HepG2 (cell line): Measurements from ENCODE around the gene AK6. TPM values are rescaled to one million over a fixed set of nuclear protein-coding genes. Genes with fewer than 3 reads are reported as not detected.

Experiments used
- ATAC-seq: fragments of 200-7000 bp; cut with Tn5 transposase; 3 replicates; pipeline ENCODE4 v1.9.1; 2020; ENCODE audit warnings: mild to moderate bottlenecking, moderate library complexity
- Bru-seq: library from RNA; stranded (reverse); fragments of 400-500 nt; gene quantifications from one replicate; lab custom pipeline; 2021; lab: Mats Ljungman, UMichigan
- BruChase-seq, 2 experiments: library from RNA; stranded (reverse); fragments of 400-500 nt; gene quantifications; one replicate each; lab custom pipeline; 2021; lab: Mats Ljungman, UMichigan
- BruUV-seq: library from RNA; stranded (reverse); fragments of 400-500 nt; replicated peaks from 2 replicates; lab custom pipeline; 2021; lab: Mats Ljungman, UMichigan
- CTCF ChIA-PET: fragments of 300-600 bp; formaldehyde crosslinking; extraction: SDS; loops from one replicate; lab custom pipeline; 2021; ENCODE audit warnings: low total read pairs, inconsistent platforms, low intra/inter-chr PET ratio; lab: Yijun Ruan, JAX
- POLR2A ChIA-PET: fragments of 350-600 bp; sonication (Branson Sonifier 250); formaldehyde crosslinking; loops from one replicate; lab custom pipeline; 2020; ENCODE audit warnings: antibody characterized with exemption, inconsistent platforms; lab: Yijun Ruan, JAX
- DNase-seq: peaks from one replicate; pipeline ENCODE4 v3.0.0-alpha.2; 2015; ENCODE audit warnings: low spot score
- FAIRE-seq: peaks from 3 replicates; lab custom pipeline; 2011; peaks lifted over from hg19 to GRCh38; lab: Jason Lieb, UNC
- H2AFZ ChIP-seq: one replicate; pipeline ENCODE4 v1.6.1; 2011; ENCODE audit warnings: low read length, inconsistent platforms
- H3K27ac ChIP-seq: fragments of 300-600 bp; 3 replicates; pipeline ENCODE4 v1.8.0; 2011; ENCODE audit warnings: mixed run types, mild to moderate bottlenecking, mixed read lengths, low read length, inconsistent platforms; ENCODE audit not compliant: insufficient read depth; ENCODE audit errors: extremely low read length
- H3K27me3 ChIP-seq, 2 experiments: fragments of 200-600 bp in 1 of 2; 2 replicates in 1 of 2; 3 replicates in 1 of 2; pipeline versions ENCODE4 v1.6.0 to v1.8.0; 2011; ENCODE audit warnings: low read length in 2 of 2, mild to moderate bottlenecking in 2 of 2, moderate library complexity in 2 of 2, inconsistent platforms in 1 of 2; ENCODE audit not compliant: insufficient read depth in 2 of 2, control insufficient read depth in 1 of 2
- H3K36me3 ChIP-seq, 2 experiments: fragments of 200-600 bp in 1 of 2; replicated peaks in 1 of 2; 2 replicates in 1 of 2; 3 replicates in 1 of 2; pipeline versions ENCODE4 v1.5.1 to v1.8.0; 2011; ENCODE audit warnings: low read length in 2 of 2, inconsistent platforms in 1 of 2; ENCODE audit not compliant: insufficient read depth in 2 of 2, control insufficient read depth in 1 of 2
- H3K4me1 ChIP-seq: 2 replicates; pipeline ENCODE4 v1.5.1; 2012; ENCODE audit warnings: low read length, inconsistent platforms; ENCODE audit not compliant: insufficient read depth
- H3K4me2 ChIP-seq: 2 replicates; pipeline ENCODE4 v1.6.0; 2011; ENCODE audit warnings: low read depth, low read length, inconsistent platforms
- H3K4me3 ChIP-seq, 3 experiments: fragments of 200-600 bp in 1 of 3; sonication (generic), shearing (Covaris generic) in 1 of 3; replicated peaks in 1 of 3; 2 replicates each; pipeline ENCODE4 v1.5.1; 2011 to 2016; ENCODE audit warnings: low read length in 3 of 3, inconsistent platforms in 2 of 3, low read depth in 2 of 3, mild to moderate bottlenecking in 2 of 3, control low read depth in 1 of 3, mixed read lengths in 1 of 3; ENCODE audit not compliant: insufficient read depth in 1 of 3
- H3K79me2 ChIP-seq: one replicate; pipeline ENCODE4 v1.6.1; 2011; ENCODE audit warnings: low read length, inconsistent platforms; ENCODE audit not compliant: insufficient read depth
- H3K9ac ChIP-seq: 2 replicates; pipeline ENCODE4 v1.6.0; 2011; ENCODE audit warnings: mild to moderate bottlenecking, low read depth, low read length, inconsistent platforms; ENCODE audit not compliant: insufficient read depth
- H3K9me3 ChIP-seq: 2 replicates; pipeline ENCODE4 v1.5.1; 2012; ENCODE audit warnings: mild to moderate bottlenecking, low read length
- H4K20me1 ChIP-seq: 2 replicates; pipeline ENCODE4 v1.6.0; 2011; ENCODE audit warnings: inconsistent platforms, mild to moderate bottlenecking, low read length, moderate library complexity; ENCODE audit not compliant: insufficient read depth
- DNMT1 ChIP-seq: sonication (generic); formaldehyde crosslinking; IDR thresholded peaks from 2 replicates; pipeline ENCODE4 v1.5.1; 2020; ENCODE audit warnings: mild to moderate bottlenecking, missing genetic modification reagents
- POLR2A ChIP-seq, 2 experiments: IDR thresholded peaks; 2 replicates each; pipeline ENCODE4 v1.6.1; 2011; ENCODE audit warnings: low read depth in 2 of 2, low read length in 2 of 2, mild to moderate bottlenecking in 1 of 2, moderate library complexity in 1 of 2; ENCODE audit not compliant: insufficient read depth in 1 of 2
- SALL2 ChIP-seq: sonication (generic); formaldehyde crosslinking; IDR thresholded peaks from 2 replicates; pipeline ENCODE4 v1.8.1; 2023; ENCODE audit warnings: mild to moderate bottlenecking, missing genetic modification reagents, inconsistent platforms
- SMYD3 ChIP-seq: sonication (generic); formaldehyde crosslinking; IDR thresholded peaks from 2 replicates; pipeline ENCODE4 v1.8.1; 2023; ENCODE audit warnings: mild to moderate bottlenecking, missing genetic modification reagents
- SNAPC2 ChIP-seq: sonication (generic); formaldehyde crosslinking; IDR thresholded peaks from 2 replicates; pipeline ENCODE4 v1.8.1; 2022; ENCODE audit warnings: mild to moderate bottlenecking, missing genetic modification reagents
- SOX5 ChIP-seq: IDR thresholded peaks from 2 replicates; pipeline ENCODE4 v1.6.1; 2016; ENCODE audit warnings: borderline replicate concordance
- SRF ChIP-seq: IDR thresholded peaks from 2 replicates; pipeline ENCODE4 v1.6.1; 2011; ENCODE audit warnings: mild to moderate bottlenecking, low read depth, low read length, moderate library complexity
- TEAD2 ChIP-seq: sonication (generic); formaldehyde crosslinking; IDR thresholded peaks from 2 replicates; pipeline ENCODE4 v1.9.0; 2021; ENCODE audit warnings: missing genetic modification reagents
- ZC3H13 ChIP-seq: sonication (generic); formaldehyde crosslinking; IDR thresholded peaks from 2 replicates; pipeline ENCODE4 v1.8.1; 2023; ENCODE audit warnings: mild to moderate bottlenecking, missing genetic modification reagents, moderate library complexity
- ZFP62 ChIP-seq: sonication (generic); formaldehyde crosslinking; IDR thresholded peaks from 2 replicates; pipeline ENCODE4 v1.4.0; 2020; ENCODE audit warnings: missing genetic modification reagents
- ZNF17 ChIP-seq: sonication (generic); formaldehyde crosslinking; IDR thresholded peaks from 2 replicates; pipeline ENCODE4 v1.5.0; 2020; ENCODE audit warnings: mild to moderate bottlenecking, missing genetic modification reagents
- ZNF180 ChIP-seq: sonication (generic); formaldehyde crosslinking; IDR thresholded peaks from 2 replicates; pipeline ENCODE4 v1.4.0; 2020; ENCODE audit warnings: low read depth, missing genetic modification reagents, borderline replicate concordance
- ZNF350 ChIP-seq: sonication (generic); formaldehyde crosslinking; IDR thresholded peaks from 2 replicates; pipeline ENCODE4 v1.4.0; 2020; ENCODE audit warnings: mild to moderate bottlenecking, low read depth, missing genetic modification reagents, borderline replicate concordance
- WGBS: methylation state at CpG from one replicate; pipeline ENCODE4 v1.1.6; 2017; ENCODE audit warnings: low lambda C conversion rate; 5-methylcytosine and 5-hydroxymethylcytosine counted together
- in situ Hi-C: cut with HindIII; loops from 2 replicates; pipeline ENCODE4 v1.10.0; 2017; ENCODE audit warnings: low pct_unique_long_range_greater_than_20kb; ENCODE audit not compliant: extremely low pct_ligation_motif_present
- intact Hi-C: fragments of 100-400 bp; cut with micrococcal nuclease; formaldehyde crosslinking; loops from one replicate; pipeline ENCODE4 v1.10.0; 2022; ENCODE audit not compliant: unreplicated experiment
- long read RNA-seq, 2 experiments: library from RNA in 1 of 2; library from polyadenylated mRNA in 1 of 2; stranded (forward) in 1 of 2; unstranded in 1 of 2; transcript quantifications; one replicate each; pipeline ENCODE4 v2.0.0, GENCODE V29; 2019 to 2022
- polyA minus RNA-seq, 3 experiments: library from RNA; depleted of rRNA, polyadenylated mRNA; stranded (reverse); fragments of >200 nt; gene quantifications; 2 replicates each; pipeline ENCODE4 v1.2.3, GENCODE V29; 2011; ENCODE audit warnings: low replicate concordance in 1 of 3
- polyA plus RNA-seq, 8 experiments: library from polyadenylated mRNA; depleted of rRNA in 3 of 8; stranded (reverse) in 7 of 8; unstranded in 1 of 8; fragments of >200 nt; fragmentation: Illumina TruSeq in 4 of 8; extraction: Trizol in 4 of 8; gene quantifications; 2 replicates each; pipeline versions ENCODE4 v1.2.1 to v1.2.3, GENCODE V29; 2011 to 2016; ENCODE audit warnings: low read depth in 4 of 8, missing spikeins in 1 of 8, mixed read lengths in 1 of 8; ENCODE audit not compliant: insufficient read depth in 1 of 8
- total RNA-seq, 5 experiments: library from RNA; depleted of rRNA; stranded (reverse); fragments of >200 nt; fragmentation: Illumina TruSeq; extraction: Trizol; gene quantifications; 2 replicates each; pipeline ENCODE4 v1.2.3, GENCODE V29; 2016; ENCODE audit warnings: low read depth in 1 of 5
- TF ChIP-seq, protein P1 (sequence below): IDR thresholded peaks from 2 replicates; pipeline ENCODE4 v1.6.1; 2016
- TF ChIP-seq, protein P2 (sequence below): sonication (generic); formaldehyde crosslinking; IDR thresholded peaks from 2 replicates; pipeline ENCODE4 v1.4.0; 2020; ENCODE audit warnings: missing genetic modification reagents, borderline replicate concordance

The AK6 gene
- 77.2 and 123 TPM in 2 replicates for total RNA-seq (2016; rRNA removed; fragmentation: Illumina TruSeq; extraction: Trizol)
- 19.9 and 26.6 TPM in 2 replicates for total RNA-seq (2016; cell fraction: cytosol; rRNA removed; fragmentation: Illumina TruSeq; extraction: Trizol; ENCODE audit: low read depth)
- 86.9 and 113 TPM in 2 replicates for total RNA-seq (2016; cell fraction: insoluble cytoplasmic fraction; rRNA removed; fragmentation: Illumina TruSeq; extraction: Trizol)
- 29.6 and 39.6 TPM in 2 replicates for total RNA-seq (2016; cell fraction: membrane; rRNA removed; fragmentation: Illumina TruSeq; extraction: Trizol)
- total RNA-seq (2016; cell fraction: nucleus; rRNA removed; fragmentation: Illumina TruSeq; extraction: Trizol) = 30.1 and 40.3 TPM in 2 replicates
- polyA plus RNA-seq (2011; rRNA removed) = 23.9 and 31.1 TPM in 2 replicates
- polyA plus RNA-seq (2011; cell fraction: cytosol; rRNA removed) = 7.2 and 13.4 TPM in 2 replicates
- polyA plus RNA-seq (2011; cell fraction: nucleus; rRNA removed) = 5.2 and 7.5 TPM in 2 replicates
- polyA plus RNA-seq (2012) = 58.7 and 68.0 TPM in 2 replicates
- 27.2 and 28.8 TPM in 2 replicates for polyA plus RNA-seq (2016; cell fraction: cytosol; fragmentation: Illumina TruSeq; extraction: Trizol; ENCODE audit: low read depth)
- polyA plus RNA-seq (2016; cell fraction: insoluble cytoplasmic fraction; fragmentation: Illumina TruSeq; extraction: Trizol; ENCODE audit: low read depth) = 115 and 135 TPM in 2 replicates
- 30.4 and 34.6 TPM in 2 replicates for polyA plus RNA-seq (2016; cell fraction: membrane; fragmentation: Illumina TruSeq; extraction: Trizol; ENCODE audit: low read depth)
- polyA plus RNA-seq (2016; cell fraction: nucleus; fragmentation: Illumina TruSeq; extraction: Trizol; ENCODE audit: insufficient read depth, low read depth) = 58.3 and 67.4 TPM in 2 replicates
- polyA minus RNA-seq (2011; rRNA and poly(A)+ RNA removed; ENCODE audit: low replicate concordance) = 1.1 and 3.2 TPM in 2 replicates
- 8.1 and 9.9 TPM in 2 replicates for polyA minus RNA-seq (2011; cell fraction: cytosol; rRNA and poly(A)+ RNA removed)
- polyA minus RNA-seq (2011; cell fraction: nucleus; rRNA and poly(A)+ RNA removed) = 8.4 and 11.6 TPM in 2 replicates
- percentile 83 among the genes with signal in this experiment for Bru-seq, nascent RNA
- percentile 83 among the genes with signal in this experiment for BruChase-seq, experiment 1, labeled RNA remaining after a 6-hour chase
- BruChase-seq, experiment 2, labeled RNA remaining after a 2-hour chase = percentile 84 among the genes with signal in this experiment
- long read RNA-seq, experiment 1, transcript AK6-202 (5 exons, 1,648 nt) = major isoform, 43 of 54 reads
- long read RNA-seq, experiment 1, partial matches to known transcripts = 0 of 54 reads
- long read RNA-seq, experiment 1, other reads (novel, unspliced or antisense) = 8 of 54 reads
- long read RNA-seq, experiment 2, transcript AK6-202 (5 exons, 1,648 nt) = major isoform, 44 of 79 reads
- long read RNA-seq, experiment 2, partial matches to known transcripts = 12 of 79 reads
- long read RNA-seq, experiment 2, other reads (novel, unspliced or antisense) = 19 of 79 reads

DNA sequence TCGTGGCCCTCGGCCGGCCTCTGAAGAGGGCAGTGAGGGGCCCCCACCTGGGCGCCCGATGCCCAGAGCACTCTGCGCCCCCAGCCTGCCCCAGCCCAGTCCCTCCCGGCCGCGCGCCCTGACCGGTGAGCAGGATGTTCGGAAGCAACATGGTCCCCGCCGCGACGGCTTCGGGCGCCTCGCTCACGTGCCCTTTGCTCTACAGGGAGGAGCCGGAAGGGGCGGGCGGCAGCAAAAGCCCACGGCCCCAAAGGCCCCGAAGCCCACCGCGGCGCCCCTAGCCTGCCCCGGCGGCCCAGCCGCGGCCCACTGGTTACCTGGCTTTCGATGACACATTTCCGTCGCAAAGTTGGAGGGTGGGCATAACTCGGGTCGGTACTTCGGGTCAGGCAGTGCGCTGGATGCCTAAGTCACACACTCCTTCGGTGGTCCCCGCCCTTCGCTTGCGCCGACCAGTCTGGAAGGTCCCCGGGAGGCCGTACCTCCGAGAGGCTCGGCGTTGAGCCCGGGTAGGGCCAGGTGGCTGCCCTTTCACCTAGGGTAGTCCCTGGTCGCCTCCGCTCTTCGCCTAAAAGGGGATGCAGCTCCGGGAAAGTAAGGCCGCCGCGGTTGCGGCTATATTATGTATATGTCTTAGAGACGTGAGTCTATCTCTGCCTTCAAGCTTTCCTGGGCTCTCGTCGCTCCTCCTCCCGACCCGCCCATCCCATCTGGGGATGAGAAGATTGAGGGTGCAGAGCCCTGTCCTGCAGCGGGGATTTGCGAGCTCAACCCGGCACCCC is at the start of gene AK6, which contains the start of the genes RAD17 and TAF9:
TSS of gene AK6 (minus strand) at position 181 of the 782 bp plus-strand sequence. CDS start at position 151, 30 bp downstream.
TSS of gene RAD17 (plus strand) at position 479 of the 782 bp plus-strand sequence. CDS start 2,391 bp downstream, outside the sequence.
TSS of gene TAF9 (minus strand) at position 181 of the 782 bp plus-strand sequence. CDS start 3,783 bp downstream, outside the sequence.
- CTCF ChIA-PET = no interaction called here
- Histone ChIP-seq H3K4me1 (peaks cover 41% of the 10 kb centered on the region), H3K4me3 (peak within 1 kb of the TSS; percentile 88 to 99 (median 93)), H3K27ac (peak within 1 kb of the TSS; percentile 100), H4K20me1 (peaks cover 12% of the 10 kb centered on the region), H3K9ac (peak within 1 kb of the TSS; percentile 95), H2AFZ (peak within 1 kb of the TSS; percentile 17), H3K9me3 (no peaks in the 10 kb centered on the region), H3K4me2 (peak within 1 kb of the TSS; percentile 81), H3K79me2 (peaks cover 71% of the 10 kb centered on the region), H3K36me3 (peaks cover 1 to 21% of the 10 kb centered on the region in 2 experiments; a peak in 2 of 5 replicates), H3K27me3 (no peaks in the 10 kb centered on the region; a peak in 1 of 5 replicates)
- 0% methylated on average over 34 of the region's 66 CpGs for WGBS
- POLR2A ChIA-PET = interaction anchor here (0.6 to 1.2 kb wide), 5 partner anchors 11 to 191 kb away, joined by 3 to 5 read pairs (median 3); no protein-coding TSS in a partner anchor
- no TSS peak for BruUV-seq
- FAIRE-seq = peak; percentile 15
- in situ Hi-C loops = no loop called here
- DNase-seq = peak; percentile 86
- peak; percentile 96 for ATAC-seq
- intact Hi-C loops = no loop called here
- TF ChIP-seq, protein P1, sequence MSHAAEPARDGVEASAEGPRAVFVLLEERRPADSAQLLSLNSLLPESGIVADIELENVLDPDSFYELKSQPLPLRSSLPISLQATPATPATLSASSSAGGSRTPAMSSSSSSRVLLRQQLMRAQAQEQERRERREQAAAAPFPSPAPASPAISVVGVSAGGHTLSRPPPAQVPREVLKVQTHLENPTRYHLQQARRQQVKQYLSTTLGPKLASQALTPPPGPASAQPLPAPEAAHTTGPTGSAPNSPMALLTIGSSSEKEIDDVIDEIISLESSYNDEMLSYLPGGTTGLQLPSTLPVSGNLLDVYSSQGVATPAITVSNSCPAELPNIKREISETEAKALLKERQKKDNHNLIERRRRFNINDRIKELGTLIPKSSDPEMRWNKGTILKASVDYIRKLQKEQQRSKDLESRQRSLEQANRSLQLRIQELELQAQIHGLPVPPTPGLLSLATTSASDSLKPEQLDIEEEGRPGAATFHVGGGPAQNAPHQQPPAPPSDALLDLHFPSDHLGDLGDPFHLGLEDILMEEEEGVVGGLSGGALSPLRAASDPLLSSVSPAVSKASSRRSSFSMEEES (CRISPR knock-in tag) = peak; percentile 85
- TF ChIP-seq ZNF17 (CRISPR knock-in tag) = no peak
- TF ChIP-seq ZNF180 (CRISPR knock-in tag) = no peak
- TF ChIP-seq SOX5 (CRISPR knock-in tag) = no peak
- 0 out of 2 replicates have a peak, but pooled peaks have one; percentile 16 for TF ChIP-seq ZC3H13 (CRISPR knock-in tag)
- TF ChIP-seq DNMT1 (CRISPR knock-in tag) = no peak
- TF ChIP-seq SNAPC2 (CRISPR knock-in tag) = peak; percentile 94
- peak; percentile 82 for TF ChIP-seq ZNF350 (CRISPR knock-in tag)
- peak; percentile 37; the same call in 1 of the 2 replicates for TF ChIP-seq SRF
- peak; percentile 54 for TF ChIP-seq SALL2
- TF ChIP-seq, protein P2, sequence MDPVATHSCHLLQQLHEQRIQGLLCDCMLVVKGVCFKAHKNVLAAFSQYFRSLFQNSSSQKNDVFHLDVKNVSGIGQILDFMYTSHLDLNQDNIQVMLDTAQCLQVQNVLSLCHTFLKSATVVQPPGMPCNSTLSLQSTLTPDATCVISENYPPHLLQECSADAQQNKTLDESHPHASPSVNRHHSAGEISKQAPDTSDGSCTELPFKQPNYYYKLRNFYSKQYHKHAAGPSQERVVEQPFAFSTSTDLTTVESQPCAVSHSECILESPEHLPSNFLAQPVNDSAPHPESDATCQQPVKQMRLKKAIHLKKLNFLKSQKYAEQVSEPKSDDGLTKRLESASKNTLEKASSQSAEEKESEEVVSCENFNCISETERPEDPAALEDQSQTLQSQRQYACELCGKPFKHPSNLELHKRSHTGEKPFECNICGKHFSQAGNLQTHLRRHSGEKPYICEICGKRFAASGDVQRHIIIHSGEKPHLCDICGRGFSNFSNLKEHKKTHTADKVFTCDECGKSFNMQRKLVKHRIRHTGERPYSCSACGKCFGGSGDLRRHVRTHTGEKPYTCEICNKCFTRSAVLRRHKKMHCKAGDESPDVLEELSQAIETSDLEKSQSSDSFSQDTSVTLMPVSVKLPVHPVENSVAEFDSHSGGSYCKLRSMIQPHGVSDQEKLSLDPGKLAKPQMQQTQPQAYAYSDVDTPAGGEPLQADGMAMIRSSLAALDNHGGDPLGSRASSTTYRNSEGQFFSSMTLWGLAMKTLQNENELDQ (CRISPR knock-in tag) = no peak
- TF ChIP-seq ZFP62 (CRISPR knock-in tag) = no peak
- no peak for TF ChIP-seq TEAD2
- TF ChIP-seq SMYD3 (CRISPR knock-in tag) = no peak
- peak; percentile 85 to 88 for TF ChIP-seq POLR2A (IDR thresholded peaks at IDR 0.05; ENCODE audit: insufficient read depth in 1 of 2, low read depth in 2 of 2, low read length in 2 of 2)
